HG03558 (cell line): Measurements from ENCODE around the gene RANBP17.

ENCODE experiments used
- ATAC-seq: cut with Tn5 transposase; IDR thresholded peaks from one replicate; pipeline ENCODE4 v1.9.1; 2021; ENCODE audit warnings: moderate number of reproducible peaks; ENCODE audit not compliant: unreplicated experiment; ENCODE audit errors: extremely low read depth

The RANBP17 gene

GRCh38 chr5:171221916-171222315 is 360.1 kb downstream of the RANBP17 start:
- ATAC-seq, result no peak

DNA sequence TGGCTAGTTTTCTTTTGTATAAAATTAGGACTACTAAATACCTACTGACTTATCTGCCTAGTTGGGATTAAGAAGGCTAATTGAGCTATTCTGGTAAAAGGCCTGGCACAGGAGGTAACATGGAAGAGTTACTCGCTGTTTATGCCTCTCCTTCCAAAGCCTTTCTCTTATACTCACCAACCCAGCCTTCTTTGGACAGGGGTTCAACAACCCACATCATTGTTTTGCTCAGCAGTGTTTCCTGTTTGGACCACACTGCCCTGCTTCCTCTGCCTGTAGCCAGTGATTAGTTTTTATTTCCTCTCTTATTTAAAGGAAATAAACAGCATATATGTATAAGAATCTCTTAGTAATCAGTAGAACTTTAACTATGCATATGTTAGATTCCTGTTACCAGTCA is 362.1 kb downstream of the RANBP17 start:
- no peak for ATAC-seq

DNA sequence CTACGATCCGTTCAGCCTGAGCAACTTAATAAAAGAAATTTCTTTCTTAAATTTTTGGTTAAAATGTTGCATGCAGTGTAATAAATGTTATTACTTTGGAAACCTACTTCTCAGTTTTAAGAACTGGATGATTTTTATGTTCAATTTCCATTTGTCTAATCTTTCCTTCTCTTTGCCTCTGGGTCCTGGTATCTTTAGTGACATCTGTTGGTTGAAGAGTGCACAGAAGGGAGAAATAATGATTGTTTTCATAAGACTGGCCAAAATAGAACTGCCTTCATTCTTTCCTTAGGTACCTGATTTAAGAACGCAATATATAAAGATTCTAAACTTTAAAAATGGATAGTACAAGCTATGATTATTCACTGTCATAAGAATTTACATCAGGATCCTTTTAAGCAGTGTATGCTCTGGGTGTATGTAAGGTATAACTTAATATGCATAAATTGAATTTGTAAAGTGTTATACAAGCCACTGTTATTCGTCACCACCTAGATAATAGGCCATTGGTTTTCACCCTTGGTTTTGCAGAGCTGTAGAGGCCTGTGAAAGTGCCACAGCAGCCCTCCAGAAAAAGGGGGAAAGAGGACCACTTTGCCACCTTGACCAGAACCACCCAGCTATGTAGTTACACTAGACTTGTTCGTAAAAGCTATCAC is 364.4 kb downstream of the RANBP17 start:
- ATAC-seq, result no peak

DNA sequence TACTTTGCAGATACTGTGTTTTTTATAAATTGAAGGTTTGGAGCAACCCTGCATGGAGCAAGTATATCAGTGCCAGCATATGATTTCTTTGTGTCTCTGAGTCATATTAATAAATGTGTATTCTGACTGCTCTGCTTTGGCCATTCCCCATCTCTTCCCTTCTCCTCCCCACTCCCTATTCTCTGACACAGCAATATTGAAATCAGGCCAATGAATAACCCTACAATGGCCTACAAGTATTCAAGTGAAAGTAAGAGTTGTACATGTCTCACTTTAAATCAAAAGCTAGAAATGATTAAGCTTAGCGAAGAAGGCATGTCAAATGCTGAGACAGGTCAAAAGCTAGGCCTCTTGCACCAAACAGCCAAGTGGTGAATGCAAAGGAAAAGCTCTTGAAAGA is 365.0 kb downstream of the RANBP17 start:
- no peak for ATAC-seq

DNA sequence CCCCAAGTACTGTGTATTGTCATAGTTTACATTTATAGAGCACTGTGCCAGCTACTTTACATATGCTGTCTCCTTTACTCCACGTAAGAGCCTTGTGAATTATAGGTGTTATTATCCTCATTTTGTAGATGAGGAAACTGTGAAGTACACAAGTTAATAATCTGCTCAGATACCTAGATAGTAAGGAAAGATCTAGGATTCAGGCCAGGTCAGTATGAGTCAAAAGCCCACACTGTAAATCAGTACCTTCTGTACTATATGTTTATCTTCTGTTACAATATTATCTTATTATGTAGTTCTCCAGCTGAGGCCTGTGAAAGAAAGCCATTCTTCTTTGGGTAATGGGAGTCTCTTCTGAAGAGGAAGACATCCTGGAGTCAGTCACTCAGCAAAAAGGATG is 374.8 kb downstream of the RANBP17 start:
- no peak for ATAC-seq

DNA sequence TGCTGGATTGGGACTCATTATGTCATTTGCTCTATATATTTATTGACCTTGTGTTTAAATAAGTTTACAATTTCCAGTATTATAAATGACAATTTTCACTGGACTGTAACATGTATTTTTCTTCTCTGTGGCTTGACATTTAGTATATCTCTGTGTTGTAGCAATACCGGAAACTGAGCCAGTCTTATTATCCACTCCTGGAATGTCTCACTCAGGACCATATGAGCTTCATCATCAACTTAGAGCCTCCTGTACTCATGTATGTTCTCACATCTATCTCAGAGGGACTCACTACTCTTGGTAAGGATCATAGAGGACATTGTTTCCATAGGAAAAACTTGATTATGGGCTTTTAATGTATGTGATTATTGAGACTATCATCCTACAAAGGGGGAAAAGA is 380.7 kb downstream of the RANBP17 start:
- ATAC-seq, result no peak

GRCh38 chr5:171246231-171246630 is 384.4 kb downstream of the RANBP17 start:
- ATAC-seq, result no peak

DNA sequence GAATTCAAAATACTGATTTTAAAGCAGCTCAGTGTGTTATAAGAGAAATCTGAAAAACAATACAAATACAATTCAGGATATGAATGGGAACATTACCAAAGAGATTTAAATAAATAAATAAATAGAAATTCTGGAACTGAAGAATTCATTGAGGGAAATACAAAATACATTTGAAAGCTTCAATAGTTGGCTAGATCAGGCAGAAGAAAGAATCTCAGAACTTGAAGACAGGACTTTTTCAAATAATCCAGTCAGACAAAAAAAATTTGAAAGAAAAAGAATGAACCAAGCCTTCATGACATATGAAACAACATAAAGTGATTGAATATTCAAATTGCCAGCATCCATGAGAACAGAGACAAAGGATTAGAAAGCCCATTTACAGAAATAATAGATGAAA is 387.6 kb downstream of the RANBP17 start:
- no peak for ATAC-seq

DNA sequence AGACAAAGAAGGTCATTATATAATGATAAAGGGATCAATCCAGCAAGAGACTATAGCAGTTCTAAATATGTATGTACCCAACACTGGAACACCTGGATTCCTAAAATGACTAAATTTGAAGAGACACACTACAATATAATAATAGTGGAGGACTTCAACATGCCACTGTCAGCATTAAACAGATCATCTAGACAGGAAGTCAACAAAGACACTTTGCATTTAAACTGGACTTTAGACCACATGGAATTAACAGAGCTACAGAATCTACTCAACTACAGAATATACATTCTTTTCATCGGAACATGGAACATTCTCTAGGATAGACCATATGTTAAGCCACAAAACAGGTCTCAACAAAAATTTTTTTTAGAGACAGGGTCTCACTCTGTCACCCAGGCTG is 388.9 kb downstream of the RANBP17 start:
- no peak for ATAC-seq

DNA sequence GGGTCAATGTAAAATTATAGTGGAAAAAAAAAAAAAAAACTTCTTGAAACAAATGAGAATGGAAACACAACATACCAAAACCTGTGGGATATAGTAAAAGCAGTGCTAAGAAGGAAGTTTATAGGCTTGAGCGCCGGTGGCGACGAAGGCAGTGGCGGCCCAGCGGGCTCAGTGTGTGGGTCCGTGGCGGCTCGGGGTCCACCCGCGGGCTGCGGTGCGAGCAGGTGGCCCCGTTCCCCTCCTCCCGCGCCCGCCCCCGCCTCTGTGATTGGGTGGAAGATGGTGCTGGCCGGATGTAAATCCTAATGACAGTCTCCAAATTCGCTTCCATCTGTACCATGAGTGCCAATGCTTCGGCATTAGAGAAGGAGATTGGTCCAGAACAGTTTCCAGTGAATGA is 389.7 kb downstream of the RANBP17 start:
- no peak for ATAC-seq

- ATAC-seq, result no peak
Measured at GRCh38 chr5:171252674-171253073, 390.9 kb downstream of the RANBP17 start.

GRCh38 chr5:171258737-171259415 is 397.1 kb downstream of the RANBP17 start:
- no peak for ATAC-seq

GRCh38 chr5:171261361-171261760 is 399.5 kb downstream of the RANBP17 start:
- no peak for ATAC-seq

DNA sequence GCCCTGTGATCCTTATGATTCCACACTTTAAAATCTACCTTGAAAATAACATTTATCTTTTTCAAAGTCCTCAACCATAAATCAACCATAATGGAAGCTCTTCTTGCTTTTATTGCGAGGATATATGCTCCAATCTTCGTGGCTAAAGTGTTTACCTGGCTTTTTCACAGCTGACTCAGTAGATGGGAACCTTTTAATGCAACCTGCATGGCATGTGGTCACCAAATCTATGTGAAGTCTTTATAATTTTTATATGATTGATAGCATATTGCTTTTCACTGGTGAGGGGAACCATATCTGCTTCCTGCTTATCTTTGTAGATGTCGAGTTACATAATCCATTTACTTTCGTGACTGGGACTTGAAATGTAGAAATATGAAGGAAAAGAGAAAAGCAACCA is 400.1 kb downstream of the RANBP17 start:
- no peak for ATAC-seq

GRCh38 chr5:171263181-171263580 is 401.4 kb downstream of the RANBP17 start:
- no peak for ATAC-seq

DNA sequence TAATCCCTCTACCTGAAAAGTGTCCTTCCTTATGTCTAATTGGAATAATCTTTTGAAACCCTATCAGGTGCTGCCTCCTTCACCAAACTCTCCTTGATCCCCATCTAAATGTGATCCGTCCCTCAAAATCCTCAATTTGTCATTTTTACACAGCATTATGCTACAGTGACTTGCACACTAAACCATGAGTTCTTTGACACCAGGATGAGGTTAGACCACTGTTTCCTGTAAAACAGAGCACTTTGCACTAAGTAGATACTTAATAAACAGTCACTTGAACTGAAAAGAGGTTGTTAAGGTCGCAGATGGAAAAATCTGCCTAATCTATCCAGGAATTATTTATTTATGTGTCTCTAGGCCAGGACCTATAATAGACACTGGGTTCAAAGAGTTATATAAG is 403.0 kb downstream of the RANBP17 start:
- no peak for ATAC-seq

GRCh38 chr5:171268700-171269620 is 407.1 kb downstream of the RANBP17 start:
- ATAC-seq, result no peak

DNA sequence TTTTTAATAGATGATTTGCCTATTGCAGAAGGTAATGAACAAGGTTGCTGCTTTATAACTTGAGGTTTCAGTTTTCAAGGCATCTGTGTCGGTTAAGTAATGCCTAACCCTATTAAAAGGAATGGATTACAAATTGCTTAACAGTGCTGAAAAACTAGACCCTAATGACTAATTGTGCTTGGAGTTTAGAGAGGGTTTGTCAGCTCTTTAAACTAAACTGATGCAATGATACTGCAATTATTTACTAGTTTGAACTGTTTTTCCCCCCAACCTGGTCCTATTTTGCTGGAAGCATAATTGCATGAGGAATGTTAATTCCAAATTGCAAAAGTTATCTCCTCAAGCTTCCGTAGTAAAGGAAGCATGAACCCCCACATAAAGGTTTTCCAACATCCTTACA is 407.9 kb downstream of the RANBP17 start:
- ATAC-seq, result no peak

GRCh38 chr5:171270136-171270535 is 408.3 kb downstream of the RANBP17 start:
- ATAC-seq, result no peak

- no peak for ATAC-seq
Measured at GRCh38 chr5:171271798-171272197, 410.0 kb downstream of the RANBP17 start.
